Endothelial cell (in vitro differentiated cells): ENCODE results near the gene PACS1. TPM values are rescaled to one million over a fixed set of nuclear protein-coding genes. Genes with fewer than 3 reads are reported as not detected.

Experiments
- DNase-seq: peaks from one replicate; pipeline ENCODE4 v3.0.0; 2021; ENCODE audit warnings: low spot score
- H3K27ac Mint-ChIP-seq: one replicate; pipeline ENCODE4 v1.8.0; 2021; ENCODE audit warnings: mixed read lengths, inconsistent platforms; ENCODE audit not compliant: unreplicated experiment
- H3K27me3 Mint-ChIP-seq: one replicate; pipeline ENCODE4 v1.8.0; 2021; ENCODE audit warnings: mild to moderate bottlenecking, moderate library complexity, mixed read lengths, inconsistent platforms; ENCODE audit not compliant: unreplicated experiment
- H3K36me3 Mint-ChIP-seq: one replicate; pipeline ENCODE4 v1.8.0; 2021; ENCODE audit warnings: mild to moderate bottlenecking, low read depth, mixed read lengths, inconsistent platforms; ENCODE audit not compliant: unreplicated experiment
- H3K4me1 Mint-ChIP-seq: one replicate; pipeline ENCODE4 v1.8.0; 2021; ENCODE audit warnings: mild to moderate bottlenecking, mixed read lengths, inconsistent platforms; ENCODE audit not compliant: unreplicated experiment
- H3K4me3 Mint-ChIP-seq: one replicate; pipeline ENCODE4 v1.8.0; 2021; ENCODE audit warnings: mild to moderate bottlenecking, mixed read lengths, inconsistent platforms; ENCODE audit not compliant: unreplicated experiment
- H3K9me3 Mint-ChIP-seq: one replicate; pipeline ENCODE4 v1.8.0; 2021; ENCODE audit warnings: mixed read lengths, inconsistent platforms; ENCODE audit not compliant: unreplicated experiment
- total RNA-seq: library from RNA; stranded (reverse); fragmentation: NEBNext Ultra II Directional; extraction: Animal tissue kit (Norgen Biotek cat#: 25700); gene quantifications from one replicate; pipeline ENCODE4 v1.2.1, GENCODE V29; 2021; ENCODE audit not compliant: unreplicated experiment
- TF ChIP-seq, protein P1 (sequence below): fragments of 200-600 bp; sonication (generic); IDR thresholded peaks from one replicate; pipeline ENCODE4 v1.5.0; 2021; ENCODE audit warnings: antibody characterized with exemption; ENCODE audit not compliant: unreplicated experiment

PACS1 gene
- total RNA-seq, 1 donor from 2014 or later: 114 TPM

DNA sequence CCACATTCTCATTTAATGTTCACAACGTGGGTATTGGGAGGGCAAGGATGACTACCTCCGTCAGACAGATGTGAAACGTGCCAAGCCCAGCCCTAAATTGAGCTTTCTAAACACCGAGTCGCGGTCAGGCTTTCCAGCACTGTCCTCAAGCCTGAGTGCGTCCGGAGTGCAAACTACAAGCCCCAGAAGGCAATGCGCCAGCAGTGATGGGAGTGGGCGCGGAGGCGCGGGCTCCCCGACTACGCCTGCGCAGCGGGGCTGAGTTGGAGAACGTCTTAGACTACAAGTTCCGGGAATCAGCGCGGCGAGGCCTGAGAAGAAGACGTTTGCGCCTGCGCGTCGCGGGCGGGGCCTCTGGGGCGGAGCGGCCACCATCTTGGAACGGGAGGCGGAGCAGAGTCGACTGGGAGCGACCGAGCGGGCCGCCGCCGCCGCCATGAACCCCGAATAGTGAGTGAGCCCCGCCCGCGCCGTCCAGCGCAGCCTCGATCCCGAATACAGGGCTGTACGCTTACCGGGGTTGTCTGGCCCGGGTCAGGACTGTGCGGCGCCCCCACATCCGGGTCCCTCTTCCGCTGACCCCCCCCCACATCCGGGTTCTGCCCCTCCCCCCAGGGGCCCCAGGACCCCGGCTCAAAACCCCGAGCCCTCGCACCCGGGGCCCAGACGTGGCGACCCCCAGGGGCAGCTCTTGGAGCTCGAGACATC lies 198.3 kb downstream of the PACS1 start, which contains the start of gene RAB1B:
Gene RAB1B, plus strand, starts transcription at position 396 of the 708 bp plus-strand sequence. Its CDS starts 41 bp downstream, at position 437.
- Mint-ChIP-seq H3K36me3 (peaks cover 31% of the 10 kb centered on the region), H3K27ac (peak within 1 kb of the TSS; percentile 98), H3K27me3 (peaks cover 26% of the 10 kb centered on the region), H3K9me3 (no peaks in the 10 kb centered on the region), H3K4me1 (peaks cover 16% of the 10 kb centered on the region), H3K4me3 (peak within 1 kb of the TSS; percentile 95)
- TF ChIP-seq, protein P1, sequence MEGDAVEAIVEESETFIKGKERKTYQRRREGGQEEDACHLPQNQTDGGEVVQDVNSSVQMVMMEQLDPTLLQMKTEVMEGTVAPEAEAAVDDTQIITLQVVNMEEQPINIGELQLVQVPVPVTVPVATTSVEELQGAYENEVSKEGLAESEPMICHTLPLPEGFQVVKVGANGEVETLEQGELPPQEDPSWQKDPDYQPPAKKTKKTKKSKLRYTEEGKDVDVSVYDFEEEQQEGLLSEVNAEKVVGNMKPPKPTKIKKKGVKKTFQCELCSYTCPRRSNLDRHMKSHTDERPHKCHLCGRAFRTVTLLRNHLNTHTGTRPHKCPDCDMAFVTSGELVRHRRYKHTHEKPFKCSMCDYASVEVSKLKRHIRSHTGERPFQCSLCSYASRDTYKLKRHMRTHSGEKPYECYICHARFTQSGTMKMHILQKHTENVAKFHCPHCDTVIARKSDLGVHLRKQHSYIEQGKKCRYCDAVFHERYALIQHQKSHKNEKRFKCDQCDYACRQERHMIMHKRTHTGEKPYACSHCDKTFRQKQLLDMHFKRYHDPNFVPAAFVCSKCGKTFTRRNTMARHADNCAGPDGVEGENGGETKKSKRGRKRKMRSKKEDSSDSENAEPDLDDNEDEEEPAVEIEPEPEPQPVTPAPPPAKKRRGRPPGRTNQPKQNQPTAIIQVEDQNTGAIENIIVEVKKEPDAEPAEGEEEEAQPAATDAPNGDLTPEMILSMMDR: no peak
- peak; percentile 100 for DNase-seq

DNA sequence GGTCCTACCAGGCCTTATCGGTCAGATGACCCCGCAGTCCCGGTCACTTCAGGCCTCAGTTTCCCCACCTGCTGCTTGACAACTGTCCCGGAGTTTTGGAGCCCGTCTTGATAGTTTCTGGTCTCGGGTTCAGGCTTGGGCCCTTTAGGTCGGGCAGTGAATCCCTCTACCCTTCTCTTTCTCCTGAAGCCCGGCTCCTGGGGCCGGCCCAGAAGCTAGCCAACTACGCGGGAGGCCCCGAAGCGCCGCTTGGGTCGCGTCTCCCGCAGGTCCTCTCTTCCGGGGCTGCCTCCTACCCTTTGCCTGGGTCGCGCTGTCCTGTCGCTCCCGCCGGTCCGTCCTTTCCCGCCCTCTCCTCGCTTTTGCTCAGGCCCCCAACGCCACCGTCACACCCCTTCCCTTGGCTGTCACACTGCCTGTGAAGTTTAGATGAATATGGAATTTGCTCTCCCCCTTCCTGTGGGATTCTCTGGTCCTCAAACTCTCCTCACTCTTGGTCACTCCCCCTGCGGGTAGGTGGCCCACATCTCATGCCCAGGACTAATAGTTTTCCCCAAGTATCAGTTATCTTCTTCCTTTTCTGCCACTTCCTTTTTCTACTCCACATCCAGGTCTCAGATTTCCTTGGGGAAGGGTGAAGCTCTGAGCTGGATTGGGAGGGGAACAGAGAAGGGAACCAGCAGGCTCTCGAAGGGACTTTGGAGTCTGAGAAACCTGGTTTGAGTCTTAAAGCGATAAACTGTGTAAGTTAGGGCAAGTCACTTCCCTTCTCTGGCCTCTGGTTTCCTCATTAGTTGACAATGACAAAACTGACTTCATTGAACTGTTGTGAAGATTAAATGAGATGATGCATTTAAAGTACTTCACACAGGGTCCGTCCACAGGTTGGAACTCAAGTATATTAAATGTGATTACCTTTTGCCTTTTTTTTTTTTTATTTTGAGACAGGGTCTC lies 199.2 kb downstream of the PACS1 start:
- Mint-ChIP-seq H3K27me3 (peaks cover 30% of the 10 kb centered on the region), H3K9me3 (no peaks in the 10 kb centered on the region), H3K36me3 (peaks cover 36% of the 10 kb centered on the region), H3K27ac (peak overlapping the region; percentile 98), H3K4me3 (peak overlapping the region; percentile 95), H3K4me1 (peaks cover 17% of the 10 kb centered on the region)
- no peak for DNase-seq
- TF ChIP-seq, protein P1: peak; percentile 41

DNA sequence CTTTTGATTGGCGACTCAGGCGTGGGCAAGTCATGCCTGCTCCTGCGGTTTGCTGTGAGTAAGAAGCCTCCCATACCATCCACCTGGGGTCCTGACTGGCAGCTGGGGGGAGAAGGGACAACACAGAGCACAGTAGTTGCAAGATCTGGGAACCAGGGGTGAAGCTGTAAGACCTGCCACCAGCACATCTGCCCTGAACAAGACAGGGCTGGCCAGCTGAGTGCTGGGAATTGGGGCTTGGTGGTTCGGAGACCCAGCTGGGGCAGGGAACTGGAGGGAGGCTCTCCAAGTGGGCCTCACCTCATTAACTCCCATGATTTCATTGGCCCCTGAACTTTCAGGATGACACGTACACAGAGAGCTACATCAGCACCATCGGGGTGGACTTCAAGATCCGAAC lies 201.7 kb downstream of the PACS1 start:
- H3K36me3 Mint-ChIP-seq: peaks cover 37% of the 10 kb centered on the region
- H3K4me1 Mint-ChIP-seq: peaks cover 17% of the 10 kb centered on the region
- no peak for DNase-seq
- TF ChIP-seq, protein P1: no peak
- peak overlapping the region; percentile 37 for H3K4me3 Mint-ChIP-seq
- H3K27me3 Mint-ChIP-seq: peaks cover 33% of the 10 kb centered on the region
- H3K9me3 Mint-ChIP-seq: no peaks in the 10 kb centered on the region
- H3K27ac Mint-ChIP-seq: peak overlapping the region; percentile 36

DNA sequence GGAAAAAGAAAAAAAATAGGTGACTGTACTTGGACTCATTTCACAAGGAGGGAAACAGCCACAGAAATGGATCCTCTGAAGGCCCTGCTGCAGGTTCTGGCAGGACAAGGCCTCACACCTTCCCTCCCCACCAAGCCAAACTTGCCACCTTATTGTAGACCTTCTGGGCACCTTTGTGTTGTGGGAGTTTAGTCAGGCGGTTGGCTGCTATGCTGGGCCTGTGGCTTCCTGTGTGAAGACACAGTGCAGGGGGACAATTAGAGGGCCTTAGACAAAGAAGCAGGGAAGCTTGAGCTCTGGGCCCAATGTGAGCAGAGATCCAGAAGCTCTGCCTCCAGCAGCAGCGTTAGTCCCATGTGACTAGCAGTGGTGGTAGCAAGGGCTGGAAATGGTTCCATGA lies 202.5 kb downstream of the PACS1 start:
- peak overlapping the region; percentile 37 for H3K4me3 Mint-ChIP-seq
- no peak for DNase-seq
- H3K9me3 Mint-ChIP-seq: no peaks in the 10 kb centered on the region
- H3K27ac Mint-ChIP-seq: no peak overlapping the region
- TF ChIP-seq, protein P1: no peak
- peaks cover 17% of the 10 kb centered on the region for H3K4me1 Mint-ChIP-seq
- H3K36me3 Mint-ChIP-seq: peaks cover 37% of the 10 kb centered on the region
- peaks cover 30% of the 10 kb centered on the region for H3K27me3 Mint-ChIP-seq
